Keratinocyte (primary cell): ENCODE results near the gene NFATC1. TPM values are rescaled to one million over a fixed set of nuclear protein-coding genes. Genes with fewer than 3 reads are reported as not detected.

Source experiments
- DNase-seq: peaks from one replicate; pipeline ENCODE4 v3.0.0-alpha.2; 2011; ENCODE audit warnings: low read depth, missing footprints, low spot score
- FAIRE-seq: peaks from 2 replicates; lab custom pipeline; 2011; peaks lifted over from hg19 to GRCh38; lab: Jason Lieb, UNC
- H2AFZ ChIP-seq: 2 replicates; pipeline ENCODE4 v1.6.0; 2012; ENCODE audit warnings: low read length, control low read depth, inconsistent platforms; ENCODE audit not compliant: control insufficient read depth
- H3K27ac ChIP-seq: 2 replicates; pipeline ENCODE4 v1.5.1; 2011; ENCODE audit warnings: low read length; ENCODE audit not compliant: control insufficient read depth, insufficient read depth
- H3K27me3 ChIP-seq: 3 replicates; pipeline ENCODE4 v1.6.0; 2011; ENCODE audit warnings: low read length; ENCODE audit not compliant: control insufficient read depth, insufficient read depth; ENCODE audit errors: extremely low read depth
- H3K36me3 ChIP-seq, 2 experiments: 2 replicates in 1 of 2; 3 replicates in 1 of 2; pipeline ENCODE4 v1.5.1; 2011; ENCODE audit warnings: low read length in 2 of 2, mild to moderate bottlenecking in 1 of 2; ENCODE audit not compliant: control insufficient read depth in 2 of 2, insufficient read depth in 2 of 2; ENCODE audit errors: extremely low read depth in 1 of 2
- H3K4me1 ChIP-seq: 3 replicates; pipeline ENCODE4 v1.5.1; 2011; ENCODE audit warnings: low read length; ENCODE audit not compliant: control insufficient read depth, insufficient read depth; ENCODE audit errors: extremely low read depth
- H3K4me2 ChIP-seq: 3 replicates; pipeline ENCODE4 v1.6.0; 2011; ENCODE audit warnings: low read depth, low read length; ENCODE audit not compliant: control insufficient read depth, insufficient read depth; ENCODE audit errors: extremely low read depth
- H3K4me3 ChIP-seq, 3 experiments: fragments of 200-600 bp in 1 of 3; sonication (generic) in 1 of 3; 2 replicates in 2 of 3; 3 replicates in 1 of 3; pipeline ENCODE4 v1.5.1; 2011 to 2016; ENCODE audit warnings: low read length in 3 of 3, mild to moderate bottlenecking in 3 of 3, control low read depth in 2 of 3, inconsistent platforms in 1 of 3, low read depth in 1 of 3, mixed read lengths in 1 of 3, mixed run types in 1 of 3, moderate library complexity in 1 of 3; ENCODE audit not compliant: control insufficient read depth in 2 of 3, insufficient read depth in 2 of 3; ENCODE audit errors: extremely low read depth in 1 of 3
- H3K79me2 ChIP-seq: 2 replicates; pipeline ENCODE4 v1.6.0; 2012; ENCODE audit warnings: low read length; ENCODE audit not compliant: control insufficient read depth, insufficient read depth
- H3K9ac ChIP-seq: 3 replicates; pipeline ENCODE4 v1.6.0; 2011; ENCODE audit warnings: low read length; ENCODE audit not compliant: control insufficient read depth, insufficient read depth; ENCODE audit errors: extremely low read depth
- H3K9me1 ChIP-seq: 3 replicates; pipeline ENCODE4 v1.6.0; 2011; ENCODE audit warnings: low read length; ENCODE audit not compliant: control insufficient read depth, insufficient read depth; ENCODE audit errors: extremely low read depth
- H3K9me3 ChIP-seq: 2 replicates; pipeline ENCODE4 v1.5.1; 2012; ENCODE audit warnings: low read depth, low read length; ENCODE audit not compliant: control insufficient read depth
- H4K20me1 ChIP-seq: 3 replicates; pipeline ENCODE4 v1.6.0; 2011; ENCODE audit warnings: low read length; ENCODE audit not compliant: control insufficient read depth, insufficient read depth; ENCODE audit errors: extremely low read depth
- EZH2 ChIP-seq: IDR thresholded peaks from one replicate; pipeline ENCODE4 v1.6.1; 2012; ENCODE audit warnings: inconsistent platforms, mild to moderate bottlenecking, low read length, moderate library complexity
- dilution Hi-C: fragments of 300-500 bp; cut with MboI; formaldehyde crosslinking; loops from one replicate; pipeline ENCODE4 v1.7.0; 2020; ENCODE audit warnings: low sequenced_read_pairs; ENCODE audit not compliant: extremely low pct_ligation_motif_present
- polyA plus RNA-seq, 5 experiments: library from polyadenylated mRNA; depleted of rRNA in 3 of 5; stranded (reverse) in 3 of 5; stranded (forward) in 1 of 5; unstranded in 1 of 5; fragments of >200 nt; gene quantifications; 1 replicate in 1 of 5; 2 replicates in 3 of 5; 3 replicates in 1 of 5; pipeline versions ENCODE4 v1.2.1 to v1.2.3, GENCODE V29; 2011 to 2012; ENCODE audit warnings: missing spikeins in 2 of 5, low read depth in 1 of 5, low replicate concordance in 1 of 5
- TF ChIP-seq, protein P1 (sequence below), 3 experiments: IDR thresholded peaks in 1 of 3; conservative IDR thresholded peaks in 1 of 3; optimal IDR thresholded peaks in 1 of 3; 2 replicates in 2 of 3; 3 replicates in 1 of 3; pipeline versions ENCODE3 to v1.5.1; 2011; ENCODE audit warnings: low read length in 3 of 3, mild to moderate bottlenecking in 3 of 3, moderate library complexity in 2 of 3, control low read depth in 1 of 3, inconsistent platforms in 1 of 3; ENCODE audit not compliant: insufficient read depth in 2 of 3; ENCODE audit errors: extremely low read depth in 1 of 3

The NFATC1 gene
- polyA plus RNA-seq, 1 donor (not counting 4 experiments of a cell fraction or from before 2014, with no cell fraction given) = 0.77 TPM

- Histone ChIP-seq H3K27ac (no peak overlapping the region), H3K9ac (no peak overlapping the region), H3K4me1 (no peaks in the 10 kb centered on the region), H3K9me1 (no peaks in the 10 kb centered on the region), H3K27me3 (peaks cover 5% of the 10 kb centered on the region), H2AFZ (no peak overlapping the region), H3K79me2 (no peaks in the 10 kb centered on the region), H3K4me3 (no peak overlapping the region), H3K9me3 (no peaks in the 10 kb centered on the region), H3K4me2 (no peak overlapping the region), H3K36me3 (no peaks in the 10 kb centered on the region), H4K20me1 (no peaks in the 10 kb centered on the region)
- FAIRE-seq (no peak), DNase-seq (no peak)
- TF ChIP-seq EZH2 = no peak
- TF ChIP-seq, protein P1, sequence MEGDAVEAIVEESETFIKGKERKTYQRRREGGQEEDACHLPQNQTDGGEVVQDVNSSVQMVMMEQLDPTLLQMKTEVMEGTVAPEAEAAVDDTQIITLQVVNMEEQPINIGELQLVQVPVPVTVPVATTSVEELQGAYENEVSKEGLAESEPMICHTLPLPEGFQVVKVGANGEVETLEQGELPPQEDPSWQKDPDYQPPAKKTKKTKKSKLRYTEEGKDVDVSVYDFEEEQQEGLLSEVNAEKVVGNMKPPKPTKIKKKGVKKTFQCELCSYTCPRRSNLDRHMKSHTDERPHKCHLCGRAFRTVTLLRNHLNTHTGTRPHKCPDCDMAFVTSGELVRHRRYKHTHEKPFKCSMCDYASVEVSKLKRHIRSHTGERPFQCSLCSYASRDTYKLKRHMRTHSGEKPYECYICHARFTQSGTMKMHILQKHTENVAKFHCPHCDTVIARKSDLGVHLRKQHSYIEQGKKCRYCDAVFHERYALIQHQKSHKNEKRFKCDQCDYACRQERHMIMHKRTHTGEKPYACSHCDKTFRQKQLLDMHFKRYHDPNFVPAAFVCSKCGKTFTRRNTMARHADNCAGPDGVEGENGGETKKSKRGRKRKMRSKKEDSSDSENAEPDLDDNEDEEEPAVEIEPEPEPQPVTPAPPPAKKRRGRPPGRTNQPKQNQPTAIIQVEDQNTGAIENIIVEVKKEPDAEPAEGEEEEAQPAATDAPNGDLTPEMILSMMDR (optimal IDR thresholded peaks at IDR 0.05 in 1 of 3, IDR thresholded peaks at IDR 0.05 in 1 of 3, conservative IDR thresholded peaks at IDR 0.05 in 1 of 3; ENCODE audit: extremely low read depth in 1 of 3, insufficient read depth in 2 of 3, low read length in 3 of 3) = no peak
- dilution Hi-C loops = no loop called here
These were observed 150.0 kb downstream of the NFATC1 start for GRCh38 chr18:79545736-79546171.

DNA sequence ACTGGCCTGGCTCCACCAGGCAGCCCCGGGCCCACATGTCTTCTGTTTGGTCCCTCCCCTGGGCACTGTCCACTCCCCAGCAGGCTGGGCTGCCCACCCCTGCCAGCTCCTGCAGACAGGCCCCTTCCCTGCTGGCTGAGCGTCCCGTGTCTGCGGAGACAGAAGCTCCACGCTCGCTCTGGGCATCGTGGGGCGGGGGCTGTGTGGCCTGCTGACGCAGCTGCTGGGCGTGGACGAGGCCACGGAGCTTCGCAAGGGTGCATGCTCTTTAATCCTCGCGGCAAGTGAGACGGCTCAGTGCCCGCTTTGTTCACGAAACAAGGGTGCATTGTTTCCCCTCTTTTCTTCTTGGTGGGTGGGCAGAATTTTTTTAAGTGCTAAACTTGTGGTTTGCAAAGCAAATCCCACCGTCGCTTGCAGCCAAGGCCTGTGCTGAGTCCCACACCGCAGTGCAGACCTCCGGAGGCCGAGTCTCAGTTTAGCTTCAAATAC is 151.1 kb downstream of the NFATC1 start:
- dilution Hi-C loops = no loop called here
- Histone ChIP-seq H3K4me3 (no peak overlapping the region), H3K4me2 (no peak overlapping the region), H3K27me3 (no peaks in the 10 kb centered on the region), H3K9me3 (no peaks in the 10 kb centered on the region), H4K20me1 (no peaks in the 10 kb centered on the region), H3K4me1 (no peaks in the 10 kb centered on the region), H3K36me3 (no peaks in the 10 kb centered on the region), H3K9ac (no peak overlapping the region), H2AFZ (no peak overlapping the region), H3K9me1 (no peaks in the 10 kb centered on the region), H3K27ac (no peak overlapping the region), H3K79me2 (no peaks in the 10 kb centered on the region)
- DNase-seq = no peak
- TF ChIP-seq, protein P1 (optimal IDR thresholded peaks at IDR 0.05 in 1 of 3, IDR thresholded peaks at IDR 0.05 in 1 of 3, conservative IDR thresholded peaks at IDR 0.05 in 1 of 3; ENCODE audit: extremely low read depth in 1 of 3, insufficient read depth in 2 of 3, low read length in 3 of 3) = no peak
- no peak for TF ChIP-seq EZH2
- FAIRE-seq = no peak
